K562 (cell line): Measurements from ENCODE around the gene PYDC2. TPM values are rescaled to one million over a fixed set of nuclear protein-coding genes. Genes with fewer than 3 reads are reported as not detected.

Experiments used
- ATAC-seq: fragments of 200-7000 bp; cut with Tn5 transposase; 3 replicates; pipeline ENCODE4 v1.9.1; 2020; ENCODE audit warnings: moderate library complexity
- BruUV-seq: library from RNA; stranded (reverse); fragments of 400-500 nt; replicated peaks from 2 replicates; lab custom pipeline; 2021; lab: Mats Ljungman, UMichigan
- CTCF ChIA-PET: fragments of 300-600 bp; formaldehyde crosslinking; extraction: SDS; loops from one replicate; lab custom pipeline; 2021; ENCODE audit warnings: low intra/inter-chr PET ratio; lab: Yijun Ruan, JAX
- POLR2A ChIA-PET: fragments of 300-600, 350-650 bp; sonication (Branson Sonifier 250); formaldehyde crosslinking; extraction: SDS; loops from one replicate; lab custom pipeline; 2021; ENCODE audit warnings: antibody characterized with exemption, inconsistent platforms; lab: Yijun Ruan, JAX
- DNase-seq, 4 experiments: peaks; one replicate each; pipeline versions ENCODE4 v3.0.0 to v3.0.0-alpha.2; 2011 to 2018; ENCODE audit warnings: low spot score in 3 of 4, mixed read lengths in 3 of 4; ENCODE audit errors: extremely low read depth in 1 of 4
- FAIRE-seq: peaks from 2 replicates; lab custom pipeline; 2011; peaks lifted over from hg19 to GRCh38; lab: Jason Lieb, UNC
- H2AFZ ChIP-seq: 2 replicates; pipeline ENCODE4 v1.6.0; 2011; ENCODE audit warnings: low read depth, low read length, control low read depth, inconsistent platforms
- H3K27ac ChIP-seq: fragments of 200-600 bp; 3 replicates; pipeline ENCODE4 v1.8.0; 2011; ENCODE audit warnings: low read depth, mild to moderate bottlenecking, control low read depth, inconsistent platforms, low read length, moderate library complexity, mixed read lengths; ENCODE audit errors: extremely low read depth
- H3K27me3 ChIP-seq, 2 experiments: fragments of 300-600 bp in 1 of 2; 2 replicates in 1 of 2; 3 replicates in 1 of 2; pipeline versions ENCODE4 v1.6.0 to v1.8.0; 2011; ENCODE audit warnings: inconsistent platforms in 2 of 2, low read length in 2 of 2, mild to moderate bottlenecking in 1 of 2, mixed read lengths in 1 of 2, moderate library complexity in 1 of 2; ENCODE audit not compliant: control insufficient read depth in 2 of 2, insufficient read depth in 2 of 2
- H3K36me3 ChIP-seq: fragments of 300-600 bp; 3 replicates; pipeline ENCODE4 v1.8.0; 2011; ENCODE audit warnings: mild to moderate bottlenecking, low read length, inconsistent platforms; ENCODE audit not compliant: control insufficient read depth, insufficient read depth
- H3K4me1 ChIP-seq, 2 experiments: fragments of 200-600 bp in 1 of 2; replicated peaks in 1 of 2; 2 replicates in 1 of 2; 3 replicates in 1 of 2; pipeline versions ENCODE4 v1.5.1 to v1.8.0; 2011; ENCODE audit warnings: inconsistent platforms in 2 of 2, low read length in 2 of 2, mild to moderate bottlenecking in 1 of 2, mixed read lengths in 1 of 2, moderate library complexity in 1 of 2; ENCODE audit not compliant: control insufficient read depth in 2 of 2, insufficient read depth in 2 of 2
- H3K4me2 ChIP-seq: 2 replicates; pipeline ENCODE4 v1.6.1; 2011; ENCODE audit warnings: low read length, control low read depth, inconsistent platforms, mixed read lengths; ENCODE audit not compliant: insufficient read depth
- H3K4me3 ChIP-seq: fragments of 200-600 bp; sonication (generic), shearing (Covaris generic); 2 replicates; pipeline ENCODE4 v1.5.1; 2016; ENCODE audit warnings: control low read depth, inconsistent platforms
- H3K79me2 ChIP-seq: fragments of 200-600 bp; 3 replicates; pipeline ENCODE4 v1.8.0; 2011; ENCODE audit warnings: low read length, inconsistent platforms; ENCODE audit not compliant: control insufficient read depth, insufficient read depth
- H3K9ac ChIP-seq, 2 experiments: 2 replicates each; pipeline versions ENCODE4 v1.6.0 to v1.6.1; 2011; ENCODE audit warnings: low read depth in 2 of 2, low read length in 2 of 2, control low read depth in 1 of 2, inconsistent platforms in 1 of 2, mild to moderate bottlenecking in 1 of 2, mixed read lengths in 1 of 2; ENCODE audit not compliant: insufficient read depth in 1 of 2
- H3K9me1 ChIP-seq: one replicate; pipeline ENCODE4 v1.6.0; 2011; ENCODE audit warnings: inconsistent platforms, mild to moderate bottlenecking, low read length, moderate library complexity; ENCODE audit not compliant: control insufficient read depth, insufficient read depth
- H3K9me3 ChIP-seq: replicated peaks from 2 replicates; pipeline ENCODE4 v1.5.1; 2011; ENCODE audit warnings: low read depth, low read length, inconsistent platforms; ENCODE audit not compliant: control insufficient read depth, insufficient read depth
- H4K20me1 ChIP-seq: replicated peaks from 2 replicates; pipeline ENCODE4 v1.6.1; 2011; ENCODE audit warnings: low read length, inconsistent platforms, mixed read lengths; ENCODE audit not compliant: control insufficient read depth, insufficient read depth
- ATF1 ChIP-seq, 2 experiments: fragments of 450-650 bp in 1 of 2; IDR thresholded peaks; 2 replicates each; pipeline ENCODE4 v1.6.1; 2016; ENCODE audit warnings: missing compliant biosample characterization in 1 of 2, missing genetic modification characterization in 1 of 2
- ATF6 ChIP-seq: sonication (generic); formaldehyde crosslinking; IDR thresholded peaks from 2 replicates; pipeline ENCODE4 v1.4.0; 2020; ENCODE audit warnings: mild to moderate bottlenecking, missing genetic modification reagents
- CTBP1 ChIP-seq: fragments of 450-650 bp; IDR thresholded peaks from 2 replicates; pipeline ENCODE4 v1.6.1; 2016; ENCODE audit warnings: borderline replicate concordance
- ESRRA ChIP-seq: fragments of 450-650 bp; IDR thresholded peaks from 2 replicates; pipeline ENCODE4 v1.6.1; 2014; ENCODE audit warnings: low read depth, mild to moderate bottlenecking, moderate library complexity, borderline replicate concordance
- HMG20B ChIP-seq: fragments of 250-450 bp; sonication (Bioruptor Pico); IDR thresholded peaks from 2 replicates; pipeline ENCODE4 v1.5.0; 2021; ENCODE audit warnings: mild to moderate bottlenecking
- PYGO2 ChIP-seq: fragments of 450-650 bp; IDR thresholded peaks from 2 replicates; pipeline ENCODE4 v1.6.1; 2016; ENCODE audit warnings: mild to moderate bottlenecking, missing genetic modification characterization, moderate library complexity, missing compliant biosample characterization
- RBM25 ChIP-seq: fragments of 200-400 bp; formaldehyde crosslinking; IDR thresholded peaks from 2 replicates; pipeline ENCODE4 v1.6.1; 2018; ENCODE audit warnings: low read length, low read depth, moderate library complexity; ENCODE audit not compliant: severe bottlenecking
- ZKSCAN8 ChIP-seq: fragments of 200-800 bp; sonication (Bioruptor generic); IDR thresholded peaks from 2 replicates; pipeline ENCODE4 v1.6.1; 2016; ENCODE audit warnings: missing genetic modification characterization, missing compliant biosample characterization
- WGBS: fragments of 100-300 bp; shearing (Covaris generic); methylation state at CpG from one replicate; pipeline ENCODE4 v1.1.6; 2016; ENCODE audit warnings: low coverage, mixed read lengths; ENCODE audit not compliant: insufficient coverage; ENCODE audit errors: missing lambda C conversion rate; 5-methylcytosine and 5-hydroxymethylcytosine counted together
- in situ Hi-C: fragments of 300-500 bp; cut with MboI; formaldehyde crosslinking; loops from 4 replicates; pipeline ENCODE4 v1.15.0; 2018; ENCODE audit warnings: inconsistent platforms, mixed read lengths
- intact Hi-C: fragments of 100-400 bp; cut with micrococcal nuclease; formaldehyde crosslinking; loops from 2 replicates; pipeline ENCODE4 v1.14.2; 2022
- polyA plus RNA-seq, 8 experiments: library from polyadenylated mRNA; depleted of rRNA in 4 of 8; stranded (reverse) in 5 of 8; unstranded in 3 of 8; fragments of >200 nt; fragmentation: Nextera tagmentation in 2 of 8; fragmentation: Illumina TruSeq in 1 of 8; extraction: Ambion mirVana in 2 of 8; extraction: Trizol in 1 of 8; gene quantifications; 2 replicates each; pipeline versions ENCODE4 v1.2.1 to v1.2.3, GENCODE V29; 2011 to 2014; ENCODE audit warnings: inconsistent platforms in 1 of 8, missing spikeins in 1 of 8
- total RNA-seq, 7 experiments: library from RNA; depleted of rRNA in 6 of 7; stranded (reverse); fragments of >200 nt in 6 of 7; fragmentation: Illumina TruSeq in 2 of 7; extraction: Trizol in 2 of 7; gene quantifications; 2 replicates each; pipeline versions ENCODE4 v1.2.1 to v1.2.3, GENCODE V29; 2011 to 2021; ENCODE audit warnings: low replicate concordance in 1 of 7

PYDC2 gene
- total and polyA plus RNA-seq, 9 of the 15 experiments (the other 6 are each of a cell fraction or from before 2014, with no cell fraction given): 4.0 to 7.6 (median 5.1) TPM; not detected in 5

DNA sequence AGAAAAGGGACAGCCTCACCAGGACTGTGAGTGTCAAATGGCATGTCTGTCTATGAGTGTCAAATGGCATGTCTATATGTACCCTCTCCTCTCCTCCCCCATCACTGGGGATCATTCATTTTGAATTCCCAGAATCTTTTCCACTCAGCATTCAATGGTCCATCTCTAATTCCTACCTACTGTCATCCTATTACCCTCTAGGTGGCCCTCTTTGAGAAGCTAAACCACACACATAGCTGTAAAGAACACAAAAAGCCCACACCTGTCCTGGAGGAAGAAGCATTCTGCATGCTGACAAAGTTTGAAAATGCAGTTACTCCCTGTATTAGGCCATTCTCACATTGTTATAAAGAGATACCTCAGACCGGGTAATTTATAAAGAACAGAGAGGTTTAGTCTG, 46.2 kb upstream of the PYDC2 start:
- Histone ChIP-seq H3K9me3 (no peaks in the 10 kb centered on the region), H3K27me3 (no peaks in the 10 kb centered on the region), H3K4me3 (no peak overlapping the region), H3K4me2 (no peak overlapping the region), H2AFZ (no peak overlapping the region), H3K36me3 (no peaks in the 10 kb centered on the region), H4K20me1 (no peaks in the 10 kb centered on the region), H3K9me1 (no peaks in the 10 kb centered on the region), H3K27ac (no peak overlapping the region), H3K4me1 (no peaks in the 10 kb centered on the region), H3K9ac (no peak overlapping the region), H3K79me2 (no peaks in the 10 kb centered on the region)
- FAIRE-seq: no peak
- no peak for DNase-seq
- WGBS: 8% methylated on average over 1 of the region's 1 CpG
- no peak for ATAC-seq
- ChIA-PET POLR2A (no interaction called here), CTCF (no interaction called here)
- in situ Hi-C loops: loop anchor here (10.0 kb wide), 1 partner anchor 1030 kb away; no protein-coding TSS in a partner anchor
- TF ChIP-seq RBM25 (no peak), ZKSCAN8 (CRISPR knock-in tag) (no peak), ATF6 (CRISPR knock-in tag) (no peak), HMG20B (CRISPR knock-in tag) (no peak), CTBP1 (no peak), PYGO2 (tag) (no peak), ATF1 (CRISPR knock-in tag; IDR thresholded peaks at IDR 0.05) (no peak), ATF1 (tag; IDR thresholded peaks at IDR 0.05) (no peak), ESRRA (no peak)
- intact Hi-C loops: loop anchor here (5.0 to 10.0 kb wide), 3 partner anchors 298 to 773 kb away; no protein-coding TSS in a partner anchor
- BruUV-seq: no TSS peak
